K562 (cell line): ENCODE results near the gene ADAT3.

ENCODE experiments used
- CTCF ChIP-seq, 3 experiments: IDR thresholded peaks in 2 of 3; conservative IDR thresholded peaks in 1 of 3; 2 replicates each; pipeline ENCODE4 v1.5.1; 2011 to 2012; ENCODE audit warnings: low read length in 3 of 3, mild to moderate bottlenecking in 3 of 3, control low read depth in 2 of 3, improper control_type of control experiment in 1 of 3, inconsistent platforms in 1 of 3, low read depth in 1 of 3, mixed read lengths in 1 of 3, moderate library complexity in 1 of 3; ENCODE audit not compliant: insufficient read depth in 2 of 3
- MAZ ChIP-seq, 2 experiments: fragments of 450-650 bp in 1 of 2; sonication (generic) in 1 of 2; formaldehyde crosslinking; IDR thresholded peaks in 1 of 2; conservative IDR thresholded peaks in 1 of 2; 2 replicates each; pipeline versions ENCODE4 v1.4.0 to v1.5.0; 2020; ENCODE audit warnings: mild to moderate bottlenecking in 1 of 2, missing genetic modification reagents in 1 of 2
- NFE2L1 ChIP-seq: fragments of 450-650 bp; IDR thresholded peaks from 2 replicates; pipeline ENCODE4 v1.6.1; 2016; ENCODE audit warnings: missing genetic modification characterization, low read depth, mild to moderate bottlenecking, missing compliant biosample characterization, moderate library complexity, borderline replicate concordance
- PREB ChIP-seq: sonication (generic); formaldehyde crosslinking; IDR thresholded peaks from 2 replicates; pipeline ENCODE4 v1.8.1; 2023; ENCODE audit warnings: mild to moderate bottlenecking, missing genetic modification reagents
- SPI1 ChIP-seq: IDR thresholded peaks from 2 replicates; pipeline ENCODE4 v1.6.1; 2011; ENCODE audit warnings: low read depth, low read length, control low read depth, borderline replicate concordance
- ZNF134 ChIP-seq: fragments of 250-450 bp; sonication (Bioruptor Pico); conservative IDR thresholded peaks from 2 replicates; pipeline ENCODE4 v1.4.0; 2020
- ZNF282 ChIP-seq: sonication (generic); formaldehyde crosslinking; IDR thresholded peaks from 2 replicates; pipeline ENCODE4 v1.8.1; 2023; ENCODE audit warnings: missing genetic modification reagents

GRCh38 chr19:1857648-1858326, 47.4 kb upstream of the ADAT3 start:
- TF ChIP-seq ZNF282 (no peak), SPI1 (peak; percentile 95), NFE2L1 (no peak), CTCF (IDR thresholded peaks at IDR 0.05 in 2 of 3, conservative IDR thresholded peaks at IDR 0.05 in 1 of 3; ENCODE audit: insufficient read depth in 2 of 3, low read depth in 1 of 3, low read length in 3 of 3) (no peak), MAZ (CRISPR knock-in tag; conservative IDR thresholded peaks at IDR 0.05 in 1 of 2, IDR thresholded peaks at IDR 0.05 in 1 of 2) (no peak), PREB (CRISPR knock-in tag) (no peak), ZNF134 (no peak)
